GM19372 (cell line): Measurements from ENCODE around the gene TMTC2.

ENCODE experiments used
- ATAC-seq: cut with Tn5 transposase; IDR thresholded peaks from one replicate; pipeline ENCODE4 v1.9.1; 2021; ENCODE audit warnings: mild to moderate bottlenecking, low read depth, moderate library complexity; ENCODE audit not compliant: unreplicated experiment

Gene TMTC2

GRCh38 chr12:83044736-83045135 lies 358.0 kb downstream of the TMTC2 start:
- ATAC-seq, result no peak

- no peak for ATAC-seq
Measured at GRCh38 chr12:83046019-83046418, 359.3 kb downstream of the TMTC2 start.

- ATAC-seq, result no peak
Measured at GRCh38 chr12:83049306-83049705, 362.6 kb downstream of the TMTC2 start.

GRCh38 chr12:83052890-83053541 lies 366.3 kb downstream of the TMTC2 start:
- ATAC-seq, result no peak

GRCh38 chr12:83057436-83057835 lies 370.7 kb downstream of the TMTC2 start:
- no peak for ATAC-seq

GRCh38 chr12:83059107-83059506 lies 372.4 kb downstream of the TMTC2 start:
- ATAC-seq, result no peak

- ATAC-seq, result no peak
Measured at GRCh38 chr12:83065562-83065961, 378.9 kb downstream of the TMTC2 start.

GRCh38 chr12:83067981-83068380 lies 381.3 kb downstream of the TMTC2 start:
- ATAC-seq, result no peak

- no peak for ATAC-seq
Measured at GRCh38 chr12:83074358-83074894, 387.7 kb downstream of the TMTC2 start.

GRCh38 chr12:83075471-83075870 lies 388.8 kb downstream of the TMTC2 start:
- ATAC-seq, result no peak

- ATAC-seq, result no peak
Measured at GRCh38 chr12:83077041-83077440, 390.3 kb downstream of the TMTC2 start.

- ATAC-seq, result no peak
Measured at GRCh38 chr12:83082690-83083276, 396.1 kb downstream of the TMTC2 start.

- no peak for ATAC-seq
Measured at GRCh38 chr12:83083616-83084015, 396.9 kb downstream of the TMTC2 start.

GRCh38 chr12:83084516-83085234 lies 398.0 kb downstream of the TMTC2 start:
- ATAC-seq, result no peak

GRCh38 chr12:83086023-83086422 lies 399.3 kb downstream of the TMTC2 start:
- no peak for ATAC-seq

- no peak for ATAC-seq
Measured at GRCh38 chr12:83089575-83089974, 402.9 kb downstream of the TMTC2 start.

GRCh38 chr12:83092129-83092528 lies 405.4 kb downstream of the TMTC2 start:
- no peak for ATAC-seq

GRCh38 chr12:83092606-83093005 lies 405.9 kb downstream of the TMTC2 start:
- ATAC-seq, result no peak

GRCh38 chr12:83093426-83093825 lies 406.7 kb downstream of the TMTC2 start:
- no peak for ATAC-seq

- ATAC-seq, result no peak
Measured at GRCh38 chr12:83097643-83098342, 411.1 kb downstream of the TMTC2 start.

- no peak for ATAC-seq
Measured at GRCh38 chr12:83099436-83099835, 412.7 kb downstream of the TMTC2 start.
